Measurements from ENCODE around the gene KRTAP2-3.
"Not testable (repeated sequence)": the region's sequence is repeated elsewhere in the genome, so short reads cannot be mapped to it uniquely, and the experiment has no call there.

KRTAP2-3 gene, protein sequence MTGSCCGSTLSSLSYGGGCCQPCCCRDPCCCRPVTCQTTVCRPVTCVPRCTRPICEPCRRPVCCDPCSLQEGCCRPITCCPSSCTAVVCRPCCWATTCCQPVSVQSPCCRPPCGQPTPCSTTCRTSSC

DNA sequence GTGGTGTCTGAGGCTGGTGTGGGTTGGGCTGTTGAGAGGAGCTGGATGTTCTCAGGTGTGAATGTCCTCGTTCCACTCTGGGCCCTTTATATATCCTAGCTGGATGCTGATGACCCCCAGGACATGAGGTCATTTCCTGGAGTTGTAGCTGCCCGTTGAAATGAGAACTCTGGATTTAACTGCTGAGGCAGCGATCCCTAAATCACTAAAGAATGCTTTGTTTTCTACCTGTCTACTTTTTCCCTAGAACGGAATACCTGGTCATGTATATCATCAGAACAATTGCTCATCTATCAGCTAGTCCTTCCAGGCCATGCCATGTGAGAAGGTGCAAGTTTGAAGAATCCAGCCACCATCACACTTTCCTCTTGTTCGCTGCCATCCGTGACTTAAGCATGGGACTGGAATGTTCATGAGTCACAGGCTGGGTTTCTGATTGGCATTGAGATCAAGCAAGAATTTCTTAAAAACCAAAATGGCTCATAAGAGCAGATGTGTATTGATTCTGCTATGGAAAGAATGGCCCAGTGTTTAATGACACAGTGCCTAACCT is at the start of gene KRTAP2-3:
Gene KRTAP2-3 (minus strand): TSS at position 63 of the 553 bp plus-strand sequence. CDS start 64 bp downstream, outside the sequence.
- DNase-seq (ENCODE audit: low spot score) (peak; percentile 97), FAIRE-seq (peak; percentile 98)

DNA sequence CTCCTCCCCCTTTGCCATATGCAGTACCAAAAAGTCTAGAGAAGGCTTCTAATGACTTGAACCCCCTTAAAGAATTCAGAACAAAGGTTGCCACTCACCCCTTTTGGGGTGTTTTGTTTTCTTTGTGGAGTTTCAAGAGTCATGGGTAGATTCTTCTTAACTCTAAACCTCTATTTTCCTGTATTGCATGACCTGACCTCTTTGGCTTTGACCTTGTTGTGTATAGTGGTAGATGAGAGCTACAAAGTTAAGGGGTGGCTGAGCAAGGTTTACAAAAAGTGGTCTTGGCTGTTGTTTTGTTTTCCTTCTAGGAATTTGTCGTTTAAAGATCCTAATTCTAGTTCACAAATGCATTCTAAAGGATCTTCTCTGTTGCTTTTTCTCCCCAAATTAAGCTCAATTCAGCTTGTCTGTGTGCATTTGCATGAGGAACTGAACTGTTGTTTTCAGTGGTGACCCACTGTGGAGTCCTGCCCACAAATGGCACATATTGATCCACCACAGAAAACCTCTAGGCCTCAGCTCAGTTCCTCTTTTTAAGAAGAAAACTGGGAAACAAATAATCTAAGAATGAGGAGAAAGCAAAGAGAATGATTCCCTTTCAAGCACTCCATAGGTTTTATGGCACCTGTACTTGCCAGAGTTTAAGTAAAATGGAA is 48.9 kb upstream of the KRTAP2-3 start:
- FAIRE-seq; DNase-seq (ENCODE audit: low spot score): not testable (repeated sequence)

DNA sequence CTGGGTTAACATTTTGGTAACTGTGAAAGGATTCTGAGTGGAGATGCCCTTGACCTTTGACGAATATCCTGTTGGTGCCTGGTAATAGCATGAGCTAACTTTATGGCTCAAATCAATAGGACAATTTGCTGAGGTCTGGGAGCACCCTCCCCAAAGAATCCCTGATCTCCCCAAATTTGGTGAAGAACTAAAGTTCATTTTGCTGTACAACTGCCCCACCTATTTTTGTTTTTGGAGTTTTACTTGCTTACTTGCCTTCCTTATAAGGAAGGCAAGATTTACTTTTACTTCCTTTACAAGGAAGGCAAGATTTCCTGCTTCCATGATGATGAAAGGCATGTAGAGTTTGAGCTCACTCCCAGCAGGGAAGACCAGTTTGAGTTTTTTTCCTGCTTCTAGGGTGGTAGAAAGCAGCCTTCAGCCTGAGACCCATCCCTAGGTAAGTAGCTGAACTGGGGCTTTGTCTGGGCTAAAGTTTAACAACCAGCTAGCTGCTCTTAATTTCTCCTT is 48.1 kb upstream of the KRTAP2-3 start:
- no peak for FAIRE-seq
- DNase-seq (ENCODE audit: low spot score) = no peak

DNA sequence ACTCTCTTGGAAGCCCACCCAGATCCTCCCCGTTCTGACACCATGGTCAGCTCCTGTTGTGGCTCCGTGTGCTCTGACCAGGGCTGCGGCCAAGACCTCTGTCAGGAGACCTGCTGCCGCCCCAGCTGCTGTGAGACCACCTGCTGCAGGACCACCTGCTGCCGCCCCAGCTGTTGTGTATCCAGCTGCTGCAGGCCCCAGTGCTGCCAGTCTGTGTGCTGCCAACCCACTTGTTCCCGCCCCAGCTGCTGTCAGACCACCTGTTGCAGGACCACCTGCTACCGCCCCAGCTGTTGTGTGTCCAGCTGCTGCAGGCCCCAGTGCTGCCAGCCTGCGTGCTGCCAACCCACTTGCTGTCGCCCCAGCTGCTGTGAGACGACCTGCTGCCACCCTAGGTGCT is 45.4 kb upstream of the KRTAP2-3 start, which contains the start of gene KRTAP4-9:
Gene KRTAP4-9 (plus strand): TSS at position 43 of the 400 bp plus-strand sequence. CDS start 0 bp downstream, at position 43.
- FAIRE-seq = not testable (repeated sequence)

DNA sequence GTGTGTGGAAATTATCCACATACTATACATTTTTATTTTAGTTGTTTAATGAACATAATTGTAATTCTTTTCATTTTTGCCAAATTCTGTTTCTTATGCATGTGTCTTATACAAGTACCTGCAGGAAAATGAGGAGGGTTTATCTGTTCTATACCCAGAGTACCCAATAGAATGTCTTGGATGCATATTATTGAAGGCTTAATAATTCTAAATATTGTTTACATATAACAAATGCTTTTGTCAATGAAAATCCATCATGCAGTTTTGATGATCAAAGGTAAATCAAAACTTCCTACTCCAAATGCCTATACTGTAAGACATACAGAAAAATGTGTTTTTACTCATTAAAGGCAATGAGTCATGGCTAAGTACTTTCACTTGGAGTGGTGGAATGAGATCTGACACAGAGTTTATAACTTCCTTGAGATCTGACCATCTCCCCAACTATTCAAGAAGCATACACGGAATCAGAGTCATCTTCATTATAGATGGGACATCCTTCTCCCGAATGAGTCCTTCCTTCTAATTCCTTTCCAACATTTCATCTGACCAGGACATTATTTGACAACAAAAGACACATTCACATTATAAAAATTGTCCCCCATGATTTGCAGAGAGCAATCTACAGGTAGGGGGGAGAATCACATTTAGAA is 44.6 kb upstream of the KRTAP2-3 start:
- DNase-seq (ENCODE audit: low spot score) (peak; percentile 68), FAIRE-seq (peak; percentile 98)

More for the DNA sequence above, 45.4 kb upstream of the KRTAP2-3 start, which contains the start of gene KRTAP4-9:
- not testable (repeated sequence) for DNase-seq (ENCODE audit: low spot score)

DNA sequence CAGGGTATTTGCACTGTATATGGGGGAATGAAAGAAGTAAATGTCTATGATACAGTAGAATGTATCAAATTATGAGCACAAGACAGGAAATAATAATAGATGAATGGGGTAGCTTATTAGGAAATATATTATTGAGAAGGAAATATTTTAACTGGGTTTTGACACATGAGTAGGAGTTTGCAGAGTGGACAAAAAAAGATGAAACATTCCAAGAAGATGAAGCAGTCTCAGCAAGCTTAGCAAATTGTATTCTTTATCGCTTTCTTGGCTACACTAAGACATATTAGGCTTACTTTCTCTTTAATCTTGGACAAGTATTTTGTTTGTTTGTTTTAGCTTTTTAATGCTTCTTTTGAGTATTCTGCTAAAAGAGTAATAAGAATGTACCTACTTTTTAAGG is 44.0 kb upstream of the KRTAP2-3 start:
- no peak for DNase-seq (ENCODE audit: low spot score)
- FAIRE-seq = no peak

DNA sequence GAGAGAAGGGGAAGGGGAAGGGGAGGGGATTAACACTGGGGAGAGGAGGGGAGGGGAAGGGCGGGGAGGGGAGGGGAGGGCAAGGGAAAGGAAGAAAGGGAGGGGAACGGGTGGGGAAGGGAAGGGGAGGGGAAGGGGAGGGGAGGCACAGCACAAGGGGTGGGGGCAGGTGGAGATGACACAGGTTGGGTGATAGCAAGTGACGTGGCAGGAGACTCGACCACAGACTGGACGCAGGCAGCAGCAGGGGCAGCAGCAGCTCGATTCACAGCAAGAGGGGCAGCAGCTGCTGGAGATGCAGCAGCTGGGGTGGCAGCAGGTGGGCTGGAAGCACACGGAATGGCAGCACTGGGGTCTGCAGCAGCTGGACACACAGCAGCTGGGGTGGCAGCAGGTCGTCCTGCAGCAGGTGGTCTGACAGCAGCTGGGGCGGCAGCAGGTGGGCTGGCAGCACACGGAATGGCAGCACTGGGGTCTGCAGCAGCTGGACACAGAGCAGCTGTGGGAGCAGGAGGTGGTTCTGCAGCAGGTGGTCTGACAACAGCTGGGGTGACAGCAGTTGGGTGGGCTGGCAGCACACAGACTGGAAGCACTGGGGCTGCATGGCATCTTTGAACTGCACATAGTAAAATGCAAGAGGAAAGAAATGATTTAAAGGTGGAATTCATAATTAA is 41.8 kb upstream of the KRTAP2-3 start, which contains the start of gene KRTAP4-16:
Gene KRTAP4-16 (minus strand): TSS at position 624 of the 674 bp plus-strand sequence. CDS start 0 bp downstream, at position 624.
- no peak for FAIRE-seq
- DNase-seq (ENCODE audit: low spot score) = no peak

DNA sequence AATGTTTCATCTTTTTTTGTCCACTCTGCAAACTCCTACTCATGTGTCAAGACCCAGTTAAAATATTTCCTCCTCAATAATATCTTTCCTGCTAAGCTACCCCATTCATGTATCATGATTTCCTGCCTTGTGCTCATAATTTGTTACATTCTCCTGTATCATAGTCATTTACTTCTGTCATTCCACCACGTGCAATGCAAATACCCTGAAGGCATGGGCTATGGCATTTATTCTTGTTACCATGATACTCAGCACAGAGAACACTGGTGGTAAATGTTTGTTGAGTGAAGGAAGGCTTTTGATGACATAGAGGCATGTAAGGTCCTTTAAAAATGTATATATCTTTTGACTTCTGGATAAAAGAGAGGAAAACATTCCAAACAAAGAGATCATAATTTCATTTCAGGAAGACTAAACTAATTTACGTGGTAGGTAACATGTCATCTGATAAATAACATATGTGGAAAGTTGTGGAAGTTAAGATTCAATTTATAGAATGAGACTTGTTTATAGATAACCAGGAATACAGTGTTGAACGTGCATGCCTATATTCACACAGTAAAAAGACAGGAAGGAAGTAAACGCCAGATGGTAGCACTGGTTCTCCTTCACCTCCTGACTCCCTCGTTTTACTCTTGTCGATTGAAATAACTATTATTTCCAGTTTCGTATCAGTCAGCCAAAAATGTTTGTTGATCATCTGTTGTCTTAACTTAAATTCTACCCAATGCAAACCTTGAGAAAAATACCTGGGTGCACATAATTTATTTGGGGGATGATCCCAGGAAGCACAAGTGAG is 40.0 kb upstream of the KRTAP2-3 start:
- FAIRE-seq (peak; percentile 60), DNase-seq (ENCODE audit: low spot score) (peak; percentile 80)

DNA sequence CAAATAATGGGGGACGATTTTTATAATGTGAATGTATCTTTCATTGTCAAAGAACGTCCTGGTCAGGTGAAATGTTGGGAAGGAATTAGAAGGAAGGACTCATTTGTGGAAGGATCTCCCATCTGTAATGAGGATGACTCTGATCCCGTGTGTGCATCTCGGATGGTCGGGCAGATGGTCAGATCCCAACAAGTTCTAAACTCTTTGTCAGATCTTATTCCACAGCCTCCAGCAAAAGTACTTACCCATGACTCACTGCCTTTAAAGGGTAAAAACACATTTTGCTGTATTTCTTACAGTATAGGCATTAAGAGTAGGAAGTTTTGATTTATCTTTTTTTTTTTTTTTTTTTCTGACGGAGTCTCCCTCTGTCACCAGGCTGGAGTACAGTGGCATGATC is 38.6 kb upstream of the KRTAP2-3 start:
- DNase-seq (ENCODE audit: low spot score) (no peak), FAIRE-seq (no peak)

DNA sequence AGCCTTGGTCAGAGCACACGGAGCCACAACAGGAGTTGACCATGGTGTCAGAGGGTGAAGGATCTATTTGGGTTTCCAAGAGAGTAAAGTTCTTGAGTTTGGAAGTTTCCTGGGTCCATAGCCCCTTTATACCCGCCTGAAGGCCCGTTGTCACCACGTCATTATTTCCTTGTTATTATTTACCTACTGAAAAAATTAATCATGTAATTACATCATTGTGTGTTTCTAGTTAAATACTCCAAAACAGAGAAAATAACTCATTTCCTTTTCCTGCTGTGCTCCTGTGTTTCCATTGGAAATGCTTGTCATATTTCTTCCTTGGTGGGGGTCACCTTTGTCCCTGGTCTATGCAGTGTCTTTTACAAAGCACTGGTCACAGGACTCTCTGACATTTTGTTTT is 38.1 kb upstream of the KRTAP2-3 start, which contains the start of gene KRTAP4-8:
Gene KRTAP4-8 (minus strand): TSS at position 101 of the 400 bp plus-strand sequence. CDS start 58 bp downstream, at position 43.
- FAIRE-seq (no peak), DNase-seq (ENCODE audit: low spot score) (no peak)

DNA sequence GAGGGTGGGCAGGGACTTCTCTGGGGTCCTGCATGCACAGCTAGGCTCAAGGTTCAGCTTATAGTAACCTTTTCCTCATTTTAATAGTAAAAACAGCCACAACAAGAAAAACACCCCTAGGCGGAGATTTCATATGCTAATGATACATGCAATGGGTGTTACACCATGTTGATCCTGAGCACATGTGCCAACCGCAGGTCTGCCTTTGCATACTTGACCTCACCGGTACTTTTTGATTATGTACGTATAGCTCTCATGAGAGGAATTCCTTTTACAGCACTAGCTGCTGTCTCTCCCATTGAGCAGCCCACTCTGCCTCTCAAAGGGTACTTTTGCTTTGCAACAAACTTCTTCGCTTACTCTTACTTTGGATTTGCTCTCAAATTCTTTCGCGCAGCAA is 36.1 kb upstream of the KRTAP2-3 start:
- FAIRE-seq = no peak

DNA sequence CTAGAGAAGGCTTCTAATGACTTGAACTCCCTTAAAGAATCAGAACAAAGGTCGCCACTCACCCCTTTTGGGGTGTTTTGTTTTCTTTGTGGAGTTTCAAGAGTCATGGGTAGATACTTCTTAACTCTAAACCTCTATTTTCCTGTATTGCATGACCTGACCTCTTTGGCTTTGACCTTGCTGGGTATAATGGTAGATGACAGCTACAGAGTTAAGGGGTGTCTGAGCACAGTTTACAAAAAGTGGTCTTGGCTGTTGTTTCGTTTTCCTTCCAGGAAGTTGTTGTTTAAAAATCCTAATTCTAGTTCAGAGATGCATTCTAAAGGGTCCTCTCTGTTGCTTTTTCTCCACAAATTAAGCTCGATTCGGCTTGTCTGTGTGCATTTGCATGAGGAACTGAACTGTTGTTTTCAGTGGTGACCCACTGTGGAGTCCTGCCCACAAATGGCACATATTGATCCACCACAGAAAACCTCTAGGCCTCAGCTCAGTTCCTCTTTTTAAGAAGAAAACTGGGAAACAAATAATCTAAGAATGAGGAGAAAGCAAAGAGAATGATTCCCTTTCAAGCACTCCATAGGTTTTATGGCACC is 28.9 kb upstream of the KRTAP2-3 start:
- FAIRE-seq; DNase-seq (ENCODE audit: low spot score): not testable (repeated sequence)

More for the DNA sequence above, 36.1 kb upstream of the KRTAP2-3 start:
- DNase-seq (ENCODE audit: low spot score) = no peak

DNA sequence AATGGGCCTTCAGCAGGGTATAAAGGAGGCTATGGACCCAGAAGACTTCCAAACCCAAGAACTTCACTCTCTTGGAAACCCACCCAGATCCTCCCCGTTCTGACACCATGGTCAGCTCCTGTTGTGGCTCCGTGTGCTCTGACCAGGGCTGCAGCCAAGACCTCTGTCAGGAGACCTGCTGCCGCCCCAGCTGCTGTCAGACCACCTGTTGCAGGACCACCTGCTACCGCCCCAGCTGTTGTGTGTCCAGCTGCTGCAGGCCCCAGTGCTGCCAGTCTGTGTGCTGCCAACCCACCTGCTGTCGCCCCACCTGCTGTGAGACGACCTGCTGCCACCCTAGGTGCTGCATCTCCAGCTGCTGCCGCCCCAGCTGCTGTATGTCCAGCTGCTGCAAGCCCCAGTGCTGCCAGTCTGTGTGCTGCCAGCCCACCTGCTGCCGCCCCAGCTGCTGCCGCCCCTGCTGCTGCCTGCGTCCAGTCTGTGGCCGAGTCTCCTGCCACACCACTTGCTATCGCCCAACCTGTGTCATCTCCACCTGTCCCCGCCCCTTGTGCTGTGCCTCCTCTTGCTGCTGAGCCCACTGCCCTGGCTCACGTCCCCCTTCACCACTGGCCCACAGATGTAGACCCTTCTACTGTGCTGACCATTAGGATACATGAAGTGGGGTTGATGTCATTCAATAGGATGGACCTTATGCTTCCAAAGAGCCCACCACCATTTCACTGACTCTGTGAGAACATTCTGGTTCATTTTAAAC is 24.4 kb upstream of the KRTAP2-3 start, which contains the start of gene KRTAP4-7:
Gene KRTAP4-7 (plus strand): TSS at position 51 of the 757 bp plus-strand sequence. CDS start 57 bp downstream, at position 108.
- not testable (repeated sequence) for DNase-seq (ENCODE audit: low spot score); FAIRE-seq

DNA sequence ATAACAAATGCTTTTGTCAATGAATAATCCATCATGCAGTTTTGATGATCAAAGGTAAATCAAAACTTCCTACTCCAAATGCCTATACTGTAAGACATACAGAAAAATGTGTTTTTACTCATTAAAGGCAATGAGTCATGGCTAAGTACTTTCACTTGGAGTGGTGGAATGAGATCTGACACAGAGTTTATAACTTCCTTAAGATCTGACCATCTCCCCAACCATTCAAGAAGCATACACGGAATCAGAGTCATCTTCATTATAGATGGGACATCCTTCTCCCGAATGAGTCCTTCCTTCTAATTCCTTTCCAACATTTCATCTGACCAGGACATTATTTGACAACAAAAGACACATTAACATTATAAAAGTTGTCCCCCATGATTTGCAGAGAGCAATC is 23.5 kb upstream of the KRTAP2-3 start:
- peak; percentile 95 for FAIRE-seq
- DNase-seq (ENCODE audit: low spot score) = peak; percentile 62

DNA sequence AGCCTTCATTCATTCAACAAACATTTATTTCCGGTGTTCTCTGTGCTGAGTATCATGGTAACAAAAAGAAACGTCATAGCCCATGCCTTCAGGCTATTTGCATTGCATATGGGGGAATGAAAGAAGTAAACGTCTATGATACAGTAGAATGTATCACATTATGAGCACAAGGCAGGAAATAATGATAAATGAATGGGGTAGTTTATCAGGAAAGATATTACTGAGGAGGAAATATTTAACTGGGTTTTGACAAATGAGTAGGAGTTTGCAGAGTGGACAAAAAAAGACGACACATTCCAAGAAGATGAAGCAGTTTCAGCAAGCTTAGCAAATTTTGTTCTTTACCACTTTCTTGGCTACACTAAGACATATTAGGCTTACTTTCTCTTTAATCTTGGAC is 22.7 kb upstream of the KRTAP2-3 start:
- FAIRE-seq = no peak
- DNase-seq (ENCODE audit: low spot score) = peak; percentile 53

DNA sequence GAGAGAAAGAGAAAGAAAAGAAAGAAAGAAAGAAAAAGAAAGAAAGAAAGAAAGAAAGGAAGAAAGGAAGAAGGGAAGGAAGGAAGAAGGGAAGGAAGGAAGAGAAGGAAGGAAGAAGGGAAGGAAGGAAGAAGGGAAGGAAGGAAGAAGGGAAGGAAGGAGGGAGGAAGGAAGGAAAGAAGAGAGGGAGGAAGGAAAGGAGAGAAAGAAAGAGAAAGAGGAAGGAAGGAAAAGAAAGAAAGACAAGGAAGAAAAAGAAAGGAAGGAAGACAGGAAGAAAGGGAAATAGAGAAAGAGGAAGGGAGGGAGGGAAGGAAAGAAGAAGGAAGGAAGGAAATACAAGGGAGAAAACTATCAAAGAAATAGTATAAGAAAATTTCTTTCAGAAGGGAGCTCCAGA is 16.9 kb upstream of the KRTAP2-3 start:
- FAIRE-seq (no peak), DNase-seq (ENCODE audit: low spot score) (no peak)

DNA sequence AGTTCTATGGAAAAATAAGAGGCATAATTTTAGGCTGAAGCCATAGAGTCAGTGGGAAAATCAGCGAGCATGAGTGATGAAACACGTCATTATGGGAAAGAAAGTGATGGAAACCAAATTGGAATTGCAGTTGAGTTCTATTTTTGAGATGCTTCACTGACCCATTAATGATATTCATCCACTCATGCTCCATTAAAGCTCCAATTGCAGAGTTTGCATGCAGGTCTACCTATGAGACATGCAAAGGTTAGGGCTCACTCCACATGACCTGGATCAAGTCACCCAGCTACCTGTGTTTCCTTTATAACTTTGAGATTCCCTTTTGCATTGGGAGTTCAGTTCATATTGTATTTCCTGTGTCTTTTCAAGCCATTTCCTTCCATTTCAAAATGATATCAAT is 13.8 kb upstream of the KRTAP2-3 start:
- FAIRE-seq (no peak), DNase-seq (ENCODE audit: low spot score) (no peak)

DNA sequence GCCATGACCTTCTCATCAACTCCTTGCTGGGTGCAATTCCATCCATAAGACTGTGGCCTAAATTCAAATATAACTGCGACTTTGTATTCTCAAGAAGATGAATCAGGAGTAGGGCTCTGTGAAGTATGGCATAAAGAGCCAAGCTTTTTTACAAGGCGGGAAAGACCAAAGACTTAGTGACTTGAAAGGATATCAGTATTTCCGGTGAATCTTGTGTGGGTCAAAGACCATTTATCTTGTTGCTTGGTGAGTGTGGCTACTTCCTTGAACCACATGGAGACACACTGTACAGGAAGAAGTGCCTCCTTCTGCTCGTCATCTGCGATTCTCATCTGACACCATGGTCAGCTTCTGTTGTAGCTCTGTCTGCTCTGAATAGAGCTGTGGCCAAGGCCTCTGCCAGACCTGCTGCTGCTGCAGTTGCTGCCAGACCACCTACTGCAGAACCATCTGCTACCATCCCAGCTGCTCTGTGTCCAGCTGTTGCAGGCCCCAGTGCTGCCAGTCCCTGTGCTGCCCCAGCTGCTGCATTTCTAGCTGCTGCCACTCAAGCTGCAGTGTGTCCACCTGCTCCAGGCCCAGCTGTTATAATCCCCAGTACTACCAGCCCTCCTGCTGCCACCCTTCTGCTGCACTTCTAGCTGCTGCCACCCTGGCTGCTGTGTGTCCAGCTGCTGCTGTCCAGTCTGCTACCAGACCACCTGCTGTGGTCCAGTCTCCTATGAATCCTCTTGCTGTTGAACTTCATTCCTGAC is 11.9 kb upstream of the KRTAP2-3 start:
- no peak for DNase-seq (ENCODE audit: low spot score)
- no peak for FAIRE-seq
